ENCODE results near the gene MRM3. TPM values are rescaled to one million over a fixed set of nuclear protein-coding genes. Genes with fewer than 3 reads are reported as not detected.

MRM3 gene
- total and polyA plus RNA-seq, 7 donors = 17.2 to 36.2 (median 25.9) TPM

DNA sequence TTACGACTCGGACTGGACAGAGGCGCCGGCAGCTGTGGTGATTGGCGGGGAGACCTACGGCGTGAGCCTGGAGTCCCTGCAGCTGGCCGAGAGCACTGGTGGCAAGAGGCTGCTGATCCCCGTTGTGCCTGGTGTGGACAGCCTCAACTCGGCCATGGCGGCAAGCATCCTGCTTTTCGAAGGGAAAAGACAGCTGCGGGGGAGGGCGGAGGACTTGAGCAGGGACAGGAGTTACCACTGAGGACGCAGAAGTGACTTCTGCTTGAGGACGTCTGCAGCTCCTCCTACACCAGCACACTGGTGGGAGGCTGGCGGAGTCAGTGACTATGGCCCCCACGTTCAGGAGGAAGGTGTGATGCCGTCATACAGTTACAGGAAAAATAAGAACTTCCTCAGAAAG lies 9.7 kb downstream of the MRM3 start:
- 76 to 81% (median 79%) methylated on average over 19 of the region's 19 CpGs for WGBS, 3 donors
- TF ChIP-seq, protein P1, sequence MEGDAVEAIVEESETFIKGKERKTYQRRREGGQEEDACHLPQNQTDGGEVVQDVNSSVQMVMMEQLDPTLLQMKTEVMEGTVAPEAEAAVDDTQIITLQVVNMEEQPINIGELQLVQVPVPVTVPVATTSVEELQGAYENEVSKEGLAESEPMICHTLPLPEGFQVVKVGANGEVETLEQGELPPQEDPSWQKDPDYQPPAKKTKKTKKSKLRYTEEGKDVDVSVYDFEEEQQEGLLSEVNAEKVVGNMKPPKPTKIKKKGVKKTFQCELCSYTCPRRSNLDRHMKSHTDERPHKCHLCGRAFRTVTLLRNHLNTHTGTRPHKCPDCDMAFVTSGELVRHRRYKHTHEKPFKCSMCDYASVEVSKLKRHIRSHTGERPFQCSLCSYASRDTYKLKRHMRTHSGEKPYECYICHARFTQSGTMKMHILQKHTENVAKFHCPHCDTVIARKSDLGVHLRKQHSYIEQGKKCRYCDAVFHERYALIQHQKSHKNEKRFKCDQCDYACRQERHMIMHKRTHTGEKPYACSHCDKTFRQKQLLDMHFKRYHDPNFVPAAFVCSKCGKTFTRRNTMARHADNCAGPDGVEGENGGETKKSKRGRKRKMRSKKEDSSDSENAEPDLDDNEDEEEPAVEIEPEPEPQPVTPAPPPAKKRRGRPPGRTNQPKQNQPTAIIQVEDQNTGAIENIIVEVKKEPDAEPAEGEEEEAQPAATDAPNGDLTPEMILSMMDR (IDR thresholded peaks at IDR 0.05) = no peak
- peaks cover 0 to 52% of the 10 kb centered on the region in 2 donors for H3K36me3 ChIP-seq (ENCODE audit: insufficient read depth in 1 of 2, low read depth in 1 of 2)
- no peak for ATAC-seq
- H3K27me3 ChIP-seq (ENCODE audit: insufficient read depth in 3 of 3, low read length in 2 of 3) = no peaks in the 10 kb centered on the region
- H3K27ac ChIP-seq = no peak overlapping the region
- peak in 1 of 2 donors; percentile 52 for DNase-seq
- H3K9me3 ChIP-seq = no peaks in the 10 kb centered on the region
- peaks cover 13% of the 10 kb centered on the region for H3K4me1 ChIP-seq
- intact Hi-C loops (cut with DNase I) = loop anchor here in 1 of 2 donors (10.0 kb wide), 1 partner anchor 93 kb away; no protein-coding TSS in a partner anchor
- no peak overlapping the region for H3K4me3 ChIP-seq

DNA sequence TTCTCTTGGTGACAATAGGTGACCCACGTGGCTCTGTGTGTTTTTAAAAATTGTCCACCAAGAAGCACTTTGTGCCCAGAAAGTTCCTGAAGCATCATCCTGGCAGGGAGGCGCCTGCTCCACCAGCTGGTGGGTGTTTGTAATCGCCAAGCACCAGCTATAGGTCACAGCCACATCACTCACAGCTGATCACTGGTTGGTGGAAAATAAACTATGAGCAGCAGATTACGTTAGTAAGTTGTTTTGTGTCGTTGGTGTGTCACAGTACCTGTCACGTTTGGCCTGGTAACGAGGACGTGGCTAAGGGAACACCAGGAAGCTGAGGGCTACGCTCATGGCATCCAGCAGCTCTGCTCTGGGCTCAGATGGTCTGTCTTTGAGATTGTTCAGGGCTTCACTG lies 10.1 kb downstream of the MRM3 start:
- DNase-seq (peak in 1 of 2 donors; percentile 12), ATAC-seq (no peak)
- Histone ChIP-seq H3K4me1 (peaks cover 17% of the 10 kb centered on the region), H3K36me3 (ENCODE audit: insufficient read depth in 1 of 2, low read depth in 1 of 2) (peaks cover 0 to 56% of the 10 kb centered on the region in 2 donors), H3K9me3 (no peaks in the 10 kb centered on the region), H3K27me3 (ENCODE audit: insufficient read depth in 3 of 3, low read length in 2 of 3) (no peaks in the 10 kb centered on the region), H3K27ac (no peak overlapping the region), H3K4me3 (no peak overlapping the region)
- intact Hi-C loops (cut with DNase I) = loop anchor here in 1 of 2 donors (10.0 kb wide), 1 partner anchor 93 kb away; no protein-coding TSS in a partner anchor
- TF ChIP-seq, protein P1 (IDR thresholded peaks at IDR 0.05) = no peak
- WGBS, 3 donors = 75 to 79% (median 77%) methylated on average over 9 of the region's 9 CpGs

DNA sequence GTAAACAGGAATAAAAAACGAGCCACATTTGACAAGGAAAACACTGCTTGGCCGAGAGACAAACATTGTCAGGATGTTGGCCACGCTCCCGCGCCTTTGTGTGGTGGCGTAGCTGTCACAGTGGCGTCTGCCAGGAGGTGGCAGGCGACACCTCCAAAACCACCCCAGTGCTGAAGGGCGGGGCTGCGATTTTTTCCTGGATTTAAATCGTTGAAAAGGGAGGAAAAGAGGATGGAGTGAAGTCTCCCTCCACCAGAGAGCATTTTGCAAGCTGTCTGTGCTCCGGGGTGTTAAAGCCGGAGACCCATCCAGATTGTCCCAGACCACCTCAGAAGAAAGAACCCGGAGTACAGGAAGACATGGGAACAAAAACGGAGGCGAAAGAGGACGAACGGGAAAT lies 12.7 kb downstream of the MRM3 start:
- peak overlapping the region; percentile 30 for H3K27ac ChIP-seq
- ATAC-seq (peak; percentile 77 to 86 (median 82)), DNase-seq (peak; percentile 85 to 93)
- peaks cover 0 to 34% of the 10 kb centered on the region in 2 donors for H3K36me3 ChIP-seq (ENCODE audit: insufficient read depth in 1 of 2, low read depth in 1 of 2)
- 3 to 4% (median 3%) methylated on average over 18 of the region's 18 CpGs for WGBS, 3 donors
- TF ChIP-seq, protein P1 (IDR thresholded peaks at IDR 0.05) = peak; percentile 88
- no peaks in the 10 kb centered on the region for H3K27me3 ChIP-seq (ENCODE audit: insufficient read depth in 3 of 3, low read length in 2 of 3)
- peaks cover 28% of the 10 kb centered on the region for H3K4me1 ChIP-seq
- intact Hi-C loops (cut with DNase I) = loop anchor here (1.0 to 10.0 kb wide), 5 partner anchors 52 to 262 kb away; no protein-coding TSS in a partner anchor
- H3K9me3 ChIP-seq = no peaks in the 10 kb centered on the region
- peak overlapping the region; percentile 61 for H3K4me3 ChIP-seq

DNA sequence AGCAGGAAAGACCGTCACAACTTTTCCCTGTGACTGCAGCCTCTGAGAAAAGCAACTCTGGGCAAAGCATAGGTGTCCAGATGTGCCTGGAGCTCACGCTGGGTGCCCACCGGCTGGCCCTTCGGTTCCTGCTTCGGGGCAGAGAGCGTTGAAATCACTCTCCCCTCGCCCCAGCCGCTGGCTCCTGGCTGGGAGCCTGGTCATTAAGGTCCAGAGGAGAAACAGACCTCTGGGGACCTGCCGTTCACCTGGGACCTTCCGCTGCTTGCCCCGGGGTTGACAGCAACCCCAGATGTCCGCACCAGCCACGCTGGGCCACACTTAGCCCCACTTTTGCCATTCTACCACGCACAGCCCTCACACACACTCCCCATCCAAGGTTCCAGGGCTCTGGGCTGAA lies 13.1 kb downstream of the MRM3 start:
- peak in 3 of 4 donors; percentile 25 to 32 (median 31) for ATAC-seq
- Histone ChIP-seq H3K27me3 (ENCODE audit: insufficient read depth in 3 of 3, low read length in 2 of 3) (no peaks in the 10 kb centered on the region), H3K9me3 (no peaks in the 10 kb centered on the region), H3K36me3 (ENCODE audit: insufficient read depth in 1 of 2, low read depth in 1 of 2) (peaks cover 0 to 32% of the 10 kb centered on the region in 2 donors), H3K27ac (peak overlapping the region; percentile 30), H3K4me3 (peak overlapping the region; percentile 61), H3K4me1 (peaks cover 28% of the 10 kb centered on the region)
- TF ChIP-seq, protein P1 (IDR thresholded peaks at IDR 0.05) = no peak
- 26 to 50% (median 30%) methylated on average over 14 of the region's 14 CpGs for WGBS, 3 donors
- DNase-seq = peak in 1 of 2 donors; percentile 50
- intact Hi-C loops (cut with DNase I) = loop anchor here (1.0 to 10.0 kb wide), 5 partner anchors 52 to 262 kb away; no protein-coding TSS in a partner anchor

Measured in psoas muscle (tissue), 8 donors.